ENCODE measurements around the gene RETSAT.

GRCh38 chr2:85400541-85401463 is 46.5 kb upstream of the RETSAT start:
- no peak for TF ChIP-seq CTCF (IDR thresholded peaks at IDR 0.05)
- no peak for TF ChIP-seq POLR2A (IDR thresholded peaks at IDR 0.05)

All from heart left ventricle (tissue), 13 donors.